ENCODE results near the gene ZC2HC1C.
"Not testable (repeated sequence)": the region's sequence is repeated elsewhere in the genome, so short reads cannot be mapped to it uniquely, and the experiment has no call there.

Gene ZC2HC1C

DNA sequence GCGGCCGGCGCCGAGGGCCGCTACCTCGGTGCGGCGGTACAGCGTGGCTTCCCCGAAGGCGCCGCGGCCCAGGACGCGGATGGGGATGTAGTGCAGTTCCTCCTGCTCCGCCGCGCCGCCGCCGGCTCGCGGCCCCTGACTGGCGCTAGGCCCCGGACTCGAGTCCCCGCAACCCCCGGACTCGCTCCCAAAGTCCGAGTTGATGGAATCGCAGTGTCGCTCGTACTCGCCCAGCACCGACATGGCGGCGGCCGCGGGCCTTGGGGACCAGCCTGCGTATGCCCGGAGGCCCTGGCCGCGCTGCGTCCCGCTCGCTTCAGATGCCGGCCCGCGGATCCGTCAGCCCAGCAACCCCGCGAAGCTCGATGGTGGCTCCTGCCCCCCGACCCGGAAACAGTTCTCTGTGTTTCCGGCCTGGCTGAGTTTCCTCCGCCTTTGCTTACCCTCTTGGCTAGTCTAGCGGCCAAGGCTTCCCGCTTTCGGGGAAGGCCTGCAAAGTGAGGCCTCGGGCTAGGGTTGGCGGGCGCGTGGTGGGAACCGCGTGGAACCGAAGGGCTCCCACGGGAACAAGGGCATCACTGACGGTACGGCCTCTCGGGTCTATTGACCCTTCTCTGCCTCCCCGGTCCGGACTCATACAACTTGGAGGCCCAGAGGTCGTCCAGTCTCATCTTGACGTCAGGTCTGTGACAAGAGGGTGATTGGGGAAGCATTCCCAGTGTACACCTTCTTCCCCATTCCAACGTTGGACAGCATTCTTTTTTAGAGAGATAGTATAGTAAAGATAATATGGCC, 57.4 kb downstream of the ZC2HC1C start, which contains the start of gene NEK9:
Gene NEK9 (minus strand): TSS at position 370 of the 795 bp plus-strand sequence. CDS start 127 bp downstream, at position 243.
- H3K27ac ChIP-seq (replicated peaks): peak within 1 kb of the TSS; percentile 94
- peak; percentile 80 for TF ChIP-seq POLR2AphosphoS5 (IDR thresholded peaks at IDR 0.05; ENCODE audit: low read depth)
- peak; percentile 92 for TF ChIP-seq GABPA (IDR thresholded peaks at IDR 0.05; ENCODE audit: low read depth)
- TF ChIP-seq SPI1 (IDR thresholded peaks at IDR 0.05; ENCODE audit: borderline replicate concordance, low read depth): no peak

GRCh38 chr14:75127474-75127820, 58.0 kb downstream of the ZC2HC1C start:
- peak overlapping the region; percentile 94 for H3K27ac ChIP-seq (replicated peaks)
- not testable (repeated sequence) for DNase-seq (ENCODE audit: low read depth in 1 of 2, low spot score in 1 of 2); H3K27me3 ChIP-seq (ENCODE audit: insufficient read depth, poor library complexity, severe bottlenecking)
- peak overlapping the region; percentile 60 for H3K4me3 ChIP-seq (replicated peaks; ENCODE audit: insufficient read depth, low read length)

More for the DNA sequence above, 57.4 kb downstream of the ZC2HC1C start, which contains the start of gene NEK9:
- H3K4me3 ChIP-seq (replicated peaks; ENCODE audit: insufficient read depth, low read length): peak within 1 kb of the TSS; percentile 60
- no peaks in the 10 kb centered on the region for H3K27me3 ChIP-seq (ENCODE audit: insufficient read depth, poor library complexity, severe bottlenecking)
- peak; percentile 52 to 81 for DNase-seq (ENCODE audit: low read depth in 1 of 2, low spot score in 1 of 2)

DNA sequence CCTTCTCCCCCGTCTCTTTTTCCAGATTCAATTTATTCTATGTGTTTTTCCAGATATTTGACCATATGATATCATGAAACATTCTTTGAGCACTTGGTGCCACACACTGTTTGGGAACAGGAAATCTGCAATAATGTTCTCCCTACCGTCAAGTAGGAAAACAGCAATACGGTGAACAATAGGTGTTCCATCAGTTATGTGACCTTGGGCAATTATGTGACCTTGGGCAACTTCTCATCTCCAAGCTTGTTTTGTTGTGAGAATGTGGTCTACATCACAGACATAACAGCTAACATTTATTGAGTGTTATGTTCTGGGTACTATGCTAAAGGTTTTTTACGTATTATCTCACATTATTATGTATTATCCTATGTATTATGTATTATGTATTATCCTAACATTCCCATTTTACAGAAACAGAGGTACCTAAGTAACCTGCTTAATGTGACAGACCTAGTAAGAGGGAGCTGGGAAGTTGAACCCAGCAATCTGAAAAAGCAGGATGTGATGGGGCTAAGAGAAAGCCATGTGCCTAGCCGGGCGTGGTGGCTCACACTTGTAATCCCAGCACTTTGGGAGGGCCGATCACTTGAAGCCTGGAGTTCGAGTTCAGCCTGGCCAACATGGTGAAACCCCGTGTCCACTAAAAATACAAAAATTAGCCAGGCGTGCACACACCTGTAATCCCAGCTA, 58.6 kb downstream of the ZC2HC1C start:
- H3K27ac ChIP-seq (replicated peaks): peak overlapping the region; percentile 94
- H3K27me3 ChIP-seq (ENCODE audit: insufficient read depth, poor library complexity, severe bottlenecking): no peaks in the 10 kb centered on the region
- no peak for TF ChIP-seq POLR2AphosphoS5 (IDR thresholded peaks at IDR 0.05; ENCODE audit: low read depth)
- TF ChIP-seq GABPA (IDR thresholded peaks at IDR 0.05; ENCODE audit: low read depth): no peak
- TF ChIP-seq SPI1 (IDR thresholded peaks at IDR 0.05; ENCODE audit: borderline replicate concordance, low read depth): no peak
- H3K4me3 ChIP-seq (replicated peaks; ENCODE audit: insufficient read depth, low read length): peak overlapping the region; percentile 60
- DNase-seq (ENCODE audit: low read depth in 1 of 2, low spot score in 1 of 2): no peak

DNA sequence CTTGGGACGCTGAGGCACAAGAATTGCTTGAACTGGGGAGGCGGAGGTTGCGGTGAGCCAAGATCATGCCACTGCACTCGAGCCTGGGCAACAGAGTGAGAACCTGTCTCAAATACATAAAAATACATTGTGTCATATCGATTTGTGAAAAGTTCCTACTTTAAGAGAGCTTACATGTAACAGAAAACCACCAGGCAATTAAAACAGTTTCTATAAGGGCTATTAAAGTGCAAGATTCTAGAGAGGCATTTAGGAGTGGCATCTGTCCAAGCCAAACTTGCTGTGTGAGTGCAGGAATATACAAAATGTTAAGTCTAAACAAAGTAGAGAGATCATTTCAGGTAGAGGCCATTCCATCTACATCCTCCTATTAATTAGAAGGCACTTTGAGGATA, 59.2 kb downstream of the ZC2HC1C start:
- no peak for DNase-seq (ENCODE audit: low read depth in 1 of 2, low spot score in 1 of 2)
- TF ChIP-seq GABPA (IDR thresholded peaks at IDR 0.05; ENCODE audit: low read depth) (no peak), SPI1 (IDR thresholded peaks at IDR 0.05; ENCODE audit: borderline replicate concordance, low read depth) (no peak), POLR2AphosphoS5 (IDR thresholded peaks at IDR 0.05; ENCODE audit: low read depth) (no peak)
- TF ChIP-seq, protein P1, sequence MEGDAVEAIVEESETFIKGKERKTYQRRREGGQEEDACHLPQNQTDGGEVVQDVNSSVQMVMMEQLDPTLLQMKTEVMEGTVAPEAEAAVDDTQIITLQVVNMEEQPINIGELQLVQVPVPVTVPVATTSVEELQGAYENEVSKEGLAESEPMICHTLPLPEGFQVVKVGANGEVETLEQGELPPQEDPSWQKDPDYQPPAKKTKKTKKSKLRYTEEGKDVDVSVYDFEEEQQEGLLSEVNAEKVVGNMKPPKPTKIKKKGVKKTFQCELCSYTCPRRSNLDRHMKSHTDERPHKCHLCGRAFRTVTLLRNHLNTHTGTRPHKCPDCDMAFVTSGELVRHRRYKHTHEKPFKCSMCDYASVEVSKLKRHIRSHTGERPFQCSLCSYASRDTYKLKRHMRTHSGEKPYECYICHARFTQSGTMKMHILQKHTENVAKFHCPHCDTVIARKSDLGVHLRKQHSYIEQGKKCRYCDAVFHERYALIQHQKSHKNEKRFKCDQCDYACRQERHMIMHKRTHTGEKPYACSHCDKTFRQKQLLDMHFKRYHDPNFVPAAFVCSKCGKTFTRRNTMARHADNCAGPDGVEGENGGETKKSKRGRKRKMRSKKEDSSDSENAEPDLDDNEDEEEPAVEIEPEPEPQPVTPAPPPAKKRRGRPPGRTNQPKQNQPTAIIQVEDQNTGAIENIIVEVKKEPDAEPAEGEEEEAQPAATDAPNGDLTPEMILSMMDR (IDR thresholded peaks at IDR 0.05; ENCODE audit: insufficient read depth, low read length): no peak
- TF ChIP-seq, protein P2, sequence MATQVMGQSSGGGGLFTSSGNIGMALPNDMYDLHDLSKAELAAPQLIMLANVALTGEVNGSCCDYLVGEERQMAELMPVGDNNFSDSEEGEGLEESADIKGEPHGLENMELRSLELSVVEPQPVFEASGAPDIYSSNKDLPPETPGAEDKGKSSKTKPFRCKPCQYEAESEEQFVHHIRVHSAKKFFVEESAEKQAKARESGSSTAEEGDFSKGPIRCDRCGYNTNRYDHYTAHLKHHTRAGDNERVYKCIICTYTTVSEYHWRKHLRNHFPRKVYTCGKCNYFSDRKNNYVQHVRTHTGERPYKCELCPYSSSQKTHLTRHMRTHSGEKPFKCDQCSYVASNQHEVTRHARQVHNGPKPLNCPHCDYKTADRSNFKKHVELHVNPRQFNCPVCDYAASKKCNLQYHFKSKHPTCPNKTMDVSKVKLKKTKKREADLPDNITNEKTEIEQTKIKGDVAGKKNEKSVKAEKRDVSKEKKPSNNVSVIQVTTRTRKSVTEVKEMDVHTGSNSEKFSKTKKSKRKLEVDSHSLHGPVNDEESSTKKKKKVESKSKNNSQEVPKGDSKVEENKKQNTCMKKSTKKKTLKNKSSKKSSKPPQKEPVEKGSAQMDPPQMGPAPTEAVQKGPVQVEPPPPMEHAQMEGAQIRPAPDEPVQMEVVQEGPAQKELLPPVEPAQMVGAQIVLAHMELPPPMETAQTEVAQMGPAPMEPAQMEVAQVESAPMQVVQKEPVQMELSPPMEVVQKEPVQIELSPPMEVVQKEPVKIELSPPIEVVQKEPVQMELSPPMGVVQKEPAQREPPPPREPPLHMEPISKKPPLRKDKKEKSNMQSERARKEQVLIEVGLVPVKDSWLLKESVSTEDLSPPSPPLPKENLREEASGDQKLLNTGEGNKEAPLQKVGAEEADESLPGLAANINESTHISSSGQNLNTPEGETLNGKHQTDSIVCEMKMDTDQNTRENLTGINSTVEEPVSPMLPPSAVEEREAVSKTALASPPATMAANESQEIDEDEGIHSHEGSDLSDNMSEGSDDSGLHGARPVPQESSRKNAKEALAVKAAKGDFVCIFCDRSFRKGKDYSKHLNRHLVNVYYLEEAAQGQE (IDR thresholded peaks at IDR 0.05; ENCODE audit: insufficient replicate concordance, low read depth): no peak
- Histone ChIP-seq H3K27ac (replicated peaks) (no peak overlapping the region), H3K4me3 (replicated peaks; ENCODE audit: insufficient read depth, low read length) (no peak overlapping the region), H3K27me3 (ENCODE audit: insufficient read depth, poor library complexity, severe bottlenecking) (no peaks in the 10 kb centered on the region)
